Uterus (tissue), 2 donors: ENCODE measurements around the gene MUC5B.

ENCODE experiments used
- POLR2A ChIP-seq, 2 donors: fragments of 450-650 bp; IDR thresholded peaks; one replicate each; pipeline ENCODE4 v1.6.1; 2016; ENCODE audit warnings: antibody characterized with exemption in 2 of 2, mild to moderate bottlenecking in 1 of 2, moderate library complexity in 1 of 2
- TF ChIP-seq, protein P1 (sequence below), 4 experiments: fragments of 200-600 bp in 2 of 4; fragments of 450-650 bp in 2 of 4; sonication (generic) in 2 of 4; IDR thresholded peaks; one replicate each; pipeline ENCODE4 v1.5.1; 2016 to 2019; ENCODE audit warnings: antibody characterized with exemption in 4 of 4, mild to moderate bottlenecking in 2 of 4, moderate library complexity in 1 of 4

DNA sequence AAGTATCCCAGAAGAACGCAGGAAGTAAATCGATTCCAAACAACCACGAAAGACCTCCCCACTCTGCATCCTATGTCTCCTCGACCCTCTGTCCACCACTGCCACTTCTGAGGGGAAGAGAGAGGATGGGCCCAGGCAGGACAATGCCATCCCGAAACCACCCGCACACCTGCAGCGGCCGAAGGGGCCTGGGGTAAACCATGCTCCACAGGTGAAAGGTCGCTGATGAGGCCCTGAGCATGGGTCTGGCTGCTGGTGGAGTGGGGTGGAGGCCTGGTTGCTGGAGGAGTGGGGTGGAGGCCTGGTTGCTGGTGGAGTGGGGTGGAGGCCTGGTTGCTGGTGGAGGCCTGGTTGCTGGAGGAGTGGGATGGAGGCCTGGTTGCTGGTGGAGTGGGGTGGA, 73.4 kb downstream of the MUC5B start:
- TF ChIP-seq, protein P1, sequence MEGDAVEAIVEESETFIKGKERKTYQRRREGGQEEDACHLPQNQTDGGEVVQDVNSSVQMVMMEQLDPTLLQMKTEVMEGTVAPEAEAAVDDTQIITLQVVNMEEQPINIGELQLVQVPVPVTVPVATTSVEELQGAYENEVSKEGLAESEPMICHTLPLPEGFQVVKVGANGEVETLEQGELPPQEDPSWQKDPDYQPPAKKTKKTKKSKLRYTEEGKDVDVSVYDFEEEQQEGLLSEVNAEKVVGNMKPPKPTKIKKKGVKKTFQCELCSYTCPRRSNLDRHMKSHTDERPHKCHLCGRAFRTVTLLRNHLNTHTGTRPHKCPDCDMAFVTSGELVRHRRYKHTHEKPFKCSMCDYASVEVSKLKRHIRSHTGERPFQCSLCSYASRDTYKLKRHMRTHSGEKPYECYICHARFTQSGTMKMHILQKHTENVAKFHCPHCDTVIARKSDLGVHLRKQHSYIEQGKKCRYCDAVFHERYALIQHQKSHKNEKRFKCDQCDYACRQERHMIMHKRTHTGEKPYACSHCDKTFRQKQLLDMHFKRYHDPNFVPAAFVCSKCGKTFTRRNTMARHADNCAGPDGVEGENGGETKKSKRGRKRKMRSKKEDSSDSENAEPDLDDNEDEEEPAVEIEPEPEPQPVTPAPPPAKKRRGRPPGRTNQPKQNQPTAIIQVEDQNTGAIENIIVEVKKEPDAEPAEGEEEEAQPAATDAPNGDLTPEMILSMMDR (IDR thresholded peaks at IDR 0.05): no peak
- no peak for TF ChIP-seq POLR2A (IDR thresholded peaks at IDR 0.05)
